Raji (cell line): Measurements from ENCODE around the gene MAP2K1.

Experiments
- POLR2A ChIP-seq: IDR thresholded peaks from 2 replicates; pipeline ENCODE4 v1.6.1; 2011; ENCODE audit warnings: low read depth, low read length, control low read depth; ENCODE audit not compliant: insufficient read depth

MAP2K1 gene

GRCh38 chr15:66440501-66440900, 53.8 kb downstream of the MAP2K1 start:
- no peak for TF ChIP-seq POLR2A

GRCh38 chr15:66452420-66452819, 65.7 kb downstream of the MAP2K1 start:
- TF ChIP-seq POLR2A: no peak

GRCh38 chr15:66452971-66453580, 66.4 kb downstream of the MAP2K1 start:
- no peak for TF ChIP-seq POLR2A

GRCh38 chr15:66454143-66454542, 67.4 kb downstream of the MAP2K1 start:
- no peak for TF ChIP-seq POLR2A

GRCh38 chr15:66456211-66456610, 69.5 kb downstream of the MAP2K1 start:
- TF ChIP-seq POLR2A: no peak

- TF ChIP-seq POLR2A: no peak
Measured at GRCh38 chr15:66459818-66460615, 73.3 kb downstream of the MAP2K1 start.

GRCh38 chr15:66461917-66462316, 75.2 kb downstream of the MAP2K1 start:
- TF ChIP-seq POLR2A: no peak

GRCh38 chr15:66462627-66463026, 75.9 kb downstream of the MAP2K1 start:
- TF ChIP-seq POLR2A: no peak

- TF ChIP-seq POLR2A: no peak
Measured at GRCh38 chr15:66472176-66472999, 85.7 kb downstream of the MAP2K1 start.

GRCh38 chr15:66474135-66474534, 87.4 kb downstream of the MAP2K1 start:
- TF ChIP-seq POLR2A: no peak

GRCh38 chr15:66474963-66475362, 88.3 kb downstream of the MAP2K1 start:
- no peak for TF ChIP-seq POLR2A

GRCh38 chr15:66476535-66476934, 89.8 kb downstream of the MAP2K1 start:
- TF ChIP-seq POLR2A: no peak

GRCh38 chr15:66477011-66477410, 90.3 kb downstream of the MAP2K1 start:
- no peak for TF ChIP-seq POLR2A

- no peak for TF ChIP-seq POLR2A
Measured at GRCh38 chr15:66480267-66480666, 93.6 kb downstream of the MAP2K1 start.

GRCh38 chr15:66481107-66481856, 94.6 kb downstream of the MAP2K1 start:
- no peak for TF ChIP-seq POLR2A
